ENCODE measurements around the gene WNT9B. TPM values are rescaled to one million over a fixed set of nuclear protein-coding genes. Genes with fewer than 3 reads are reported as not detected.

The WNT9B gene
- total RNA-seq, 1 experiment from 2014 or later = not detected

DNA sequence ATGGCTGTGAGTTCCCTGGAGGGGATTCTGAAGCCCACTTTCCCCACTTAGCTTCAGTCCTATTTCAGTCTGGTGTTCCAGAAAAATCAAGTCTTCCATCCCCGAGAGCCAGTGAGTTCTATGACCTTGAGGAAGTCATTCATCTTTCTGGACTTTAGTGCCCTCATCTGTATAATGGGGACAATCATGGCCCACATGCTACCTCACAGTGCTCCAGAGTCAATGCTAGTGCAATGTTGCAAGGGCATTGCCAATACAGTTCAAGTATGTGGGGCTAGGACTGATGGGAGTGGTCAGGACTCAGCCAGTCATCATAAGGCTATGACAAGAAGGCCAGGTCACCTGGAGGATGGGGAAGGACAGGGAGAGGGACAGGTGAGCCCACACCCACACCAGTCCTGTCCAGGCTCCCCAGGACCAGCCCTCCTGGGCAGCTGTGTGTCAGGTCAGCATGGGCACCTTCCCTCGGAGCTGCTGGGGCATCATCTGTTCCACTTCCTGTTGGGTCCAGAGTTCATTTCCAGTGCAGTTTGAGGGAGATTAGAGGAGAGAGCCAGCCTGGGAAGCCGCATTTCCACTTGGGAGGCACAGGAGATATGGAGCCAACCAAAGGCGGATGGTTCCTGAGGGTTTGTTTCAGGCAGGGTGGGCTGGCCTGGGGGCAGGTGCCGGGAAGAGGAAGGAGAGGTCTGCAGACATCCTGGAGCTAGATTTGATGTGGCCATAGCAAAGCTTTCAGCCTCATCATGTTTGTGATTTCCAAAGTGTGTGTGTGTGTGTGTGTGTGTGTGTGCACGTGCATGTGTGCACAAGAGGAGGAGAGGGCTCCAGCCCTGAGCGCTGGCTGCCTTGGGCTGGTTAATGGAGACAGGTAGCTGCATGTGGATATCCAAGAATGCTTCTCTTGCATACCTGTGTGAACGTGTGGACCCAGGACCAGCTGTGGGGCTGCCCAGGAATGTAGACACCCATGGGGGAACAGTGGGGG is 3.9 kb upstream of the WNT9B start:
- H3K27ac ChIP-seq (ENCODE audit: low read length) = no peak overlapping the region
- no peaks in the 10 kb centered on the region for H4K20me1 ChIP-seq (ENCODE audit: low read length)
- no TSS peak for BruUV-seq (replicated peaks)
- H3F3A ChIP-seq (ENCODE audit: low read length, unreplicated experiment) = no peaks in the 10 kb centered on the region
- ChIA-PET POLR2A (ENCODE audit: unreplicated experiment) (no interaction called here), CTCF (no interaction called here)
- H3K4me1 ChIP-seq (ENCODE audit: insufficient read depth, low read length) = no peaks in the 10 kb centered on the region
- H3K27me3 ChIP-seq (ENCODE audit: low read length) = peaks cover 28% of the 10 kb centered on the region
- no peak overlapping the region for H3K4me2 ChIP-seq (ENCODE audit: low read length)
- no peaks in the 10 kb centered on the region for H3K79me2 ChIP-seq (ENCODE audit: low read length)
- TF ChIP-seq EZH2phosphoT487 (IDR thresholded peaks at IDR 0.05; ENCODE audit: borderline replicate concordance, low read length) (no peak), EZH2 (IDR thresholded peaks at IDR 0.05; ENCODE audit: low read length, unreplicated experiment) (no peak)
- TF ChIP-seq, protein P1, sequence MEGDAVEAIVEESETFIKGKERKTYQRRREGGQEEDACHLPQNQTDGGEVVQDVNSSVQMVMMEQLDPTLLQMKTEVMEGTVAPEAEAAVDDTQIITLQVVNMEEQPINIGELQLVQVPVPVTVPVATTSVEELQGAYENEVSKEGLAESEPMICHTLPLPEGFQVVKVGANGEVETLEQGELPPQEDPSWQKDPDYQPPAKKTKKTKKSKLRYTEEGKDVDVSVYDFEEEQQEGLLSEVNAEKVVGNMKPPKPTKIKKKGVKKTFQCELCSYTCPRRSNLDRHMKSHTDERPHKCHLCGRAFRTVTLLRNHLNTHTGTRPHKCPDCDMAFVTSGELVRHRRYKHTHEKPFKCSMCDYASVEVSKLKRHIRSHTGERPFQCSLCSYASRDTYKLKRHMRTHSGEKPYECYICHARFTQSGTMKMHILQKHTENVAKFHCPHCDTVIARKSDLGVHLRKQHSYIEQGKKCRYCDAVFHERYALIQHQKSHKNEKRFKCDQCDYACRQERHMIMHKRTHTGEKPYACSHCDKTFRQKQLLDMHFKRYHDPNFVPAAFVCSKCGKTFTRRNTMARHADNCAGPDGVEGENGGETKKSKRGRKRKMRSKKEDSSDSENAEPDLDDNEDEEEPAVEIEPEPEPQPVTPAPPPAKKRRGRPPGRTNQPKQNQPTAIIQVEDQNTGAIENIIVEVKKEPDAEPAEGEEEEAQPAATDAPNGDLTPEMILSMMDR (conservative IDR thresholded peaks at IDR 0.05; ENCODE audit: low read depth, low read length) = no peak
- H3K9me3 ChIP-seq (ENCODE audit: low read length) = peaks cover 6% of the 10 kb centered on the region; the same call in 1 of the 2 replicates
- DNase-seq (no peak), ATAC-seq (no peak)
- intact Hi-C loops (cut with micrococcal nuclease) = no loop called here
- H3K4me3 ChIP-seq (ENCODE audit: low read length) = no peak overlapping the region
- no peak overlapping the region for H3K9ac ChIP-seq (ENCODE audit: low read length)
- no peak overlapping the region for H2AFZ ChIP-seq (ENCODE audit: low read length)
- H3K9me2 ChIP-seq (replicated peaks; ENCODE audit: low read length) = no peaks in the 10 kb centered on the region
- H3K36me3 ChIP-seq (ENCODE audit: low read depth, low read length) = no peaks in the 10 kb centered on the region

DNA sequence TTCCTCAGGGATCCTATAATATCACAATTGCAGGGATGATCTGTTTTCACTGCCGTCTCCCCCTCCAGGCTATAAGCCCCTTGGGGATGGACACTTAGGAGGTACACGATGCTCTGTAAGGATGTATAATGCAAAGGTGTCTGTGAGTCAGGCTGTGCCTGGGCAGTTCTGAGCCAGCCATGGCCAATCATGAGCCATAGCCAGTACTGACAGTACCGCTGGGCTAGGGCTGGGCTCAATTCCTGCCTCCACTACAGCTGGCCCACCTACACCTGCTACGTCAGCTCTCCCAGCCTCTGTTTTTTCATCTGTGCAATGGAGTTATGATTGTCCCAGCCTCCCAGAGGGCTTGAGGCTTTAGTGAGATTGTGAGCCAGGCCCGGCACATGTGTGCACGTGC is 2.8 kb upstream of the WNT9B start:
- Histone ChIP-seq H3K36me3 (ENCODE audit: low read depth, low read length) (no peaks in the 10 kb centered on the region), H3K4me1 (ENCODE audit: insufficient read depth, low read length) (no peaks in the 10 kb centered on the region), H3K79me2 (ENCODE audit: low read length) (no peaks in the 10 kb centered on the region), H4K20me1 (ENCODE audit: low read length) (no peaks in the 10 kb centered on the region), H3K4me2 (ENCODE audit: low read length) (no peak overlapping the region), H3K9me3 (ENCODE audit: low read length) (no peaks in the 10 kb centered on the region), H3K27ac (ENCODE audit: low read length) (no peak overlapping the region), H3F3A (ENCODE audit: low read length, unreplicated experiment) (no peaks in the 10 kb centered on the region), H2AFZ (ENCODE audit: low read length) (no peak overlapping the region), H3K9ac (ENCODE audit: low read length) (no peak overlapping the region), H3K27me3 (ENCODE audit: low read length) (peaks cover 34% of the 10 kb centered on the region), H3K9me2 (replicated peaks; ENCODE audit: low read length) (no peaks in the 10 kb centered on the region), H3K4me3 (ENCODE audit: low read length) (no peak overlapping the region)
- TF ChIP-seq, protein P1 (conservative IDR thresholded peaks at IDR 0.05; ENCODE audit: low read depth, low read length) = no peak
- CTCF ChIA-PET = interaction anchor here (1.0 kb wide), 1 partner anchor 13 kb away, joined by 4 read pairs; no protein-coding TSS in a partner anchor
- intact Hi-C loops (cut with micrococcal nuclease) = no loop called here
- DNase-seq (no peak), ATAC-seq (no peak)
- POLR2A ChIA-PET (ENCODE audit: unreplicated experiment) = no interaction called here
- BruUV-seq (replicated peaks) = no TSS peak

DNA sequence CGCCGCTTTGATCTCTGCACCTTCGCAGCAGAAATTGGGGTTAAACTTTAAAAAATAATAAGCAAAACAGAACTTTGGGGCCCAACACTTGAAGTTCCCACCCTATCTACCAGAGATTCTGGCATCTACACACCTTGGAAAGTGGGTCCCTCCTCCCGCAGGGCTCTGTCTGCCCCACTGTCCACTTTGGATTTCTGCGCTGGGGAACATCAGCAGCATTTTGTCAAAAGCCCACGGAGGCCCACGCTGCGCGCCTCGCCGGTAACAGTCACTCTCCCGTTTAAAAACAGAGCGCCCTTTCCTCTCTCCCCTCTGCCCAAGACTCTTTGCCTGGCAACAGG is 725 bp upstream of the WNT9B start:
- Histone ChIP-seq H4K20me1 (ENCODE audit: low read length) (no peaks in the 10 kb centered on the region), H3K9ac (ENCODE audit: low read length) (no peak overlapping the region), H3K79me2 (ENCODE audit: low read length) (no peaks in the 10 kb centered on the region), H3K4me2 (ENCODE audit: low read length) (no peak overlapping the region), H3K4me1 (ENCODE audit: insufficient read depth, low read length) (no peaks in the 10 kb centered on the region), H3K4me3 (ENCODE audit: low read length) (no peak overlapping the region), H3K9me2 (replicated peaks; ENCODE audit: low read length) (no peaks in the 10 kb centered on the region), H3K27me3 (ENCODE audit: low read length) (peaks cover 34% of the 10 kb centered on the region), H3F3A (ENCODE audit: low read length, unreplicated experiment) (no peaks in the 10 kb centered on the region), H3K36me3 (ENCODE audit: low read depth, low read length) (no peaks in the 10 kb centered on the region), H3K27ac (ENCODE audit: low read length) (no peak overlapping the region), H2AFZ (ENCODE audit: low read length) (no peak overlapping the region), H3K9me3 (ENCODE audit: low read length) (no peaks in the 10 kb centered on the region)
- intact Hi-C loops (cut with micrococcal nuclease) = no loop called here
- ChIA-PET POLR2A (ENCODE audit: unreplicated experiment) (no interaction called here), CTCF (no interaction called here)
- DNase-seq = no peak
- ATAC-seq = no peak
- no TSS peak for BruUV-seq (replicated peaks)
- TF ChIP-seq EZH2 (IDR thresholded peaks at IDR 0.05; ENCODE audit: low read length, unreplicated experiment) (no peak), EZH2phosphoT487 (IDR thresholded peaks at IDR 0.05; ENCODE audit: borderline replicate concordance, low read length) (no peak)
- TF ChIP-seq, protein P1 (conservative IDR thresholded peaks at IDR 0.05; ENCODE audit: low read depth, low read length) = no peak
